SW480 (cell line): ENCODE results near the gene GARNL3.

Experiments used
- DNase-seq: peaks from one replicate; pipeline ENCODE4 v3.0.0-alpha.2; 2016; ENCODE audit warnings: low spot score

The GARNL3 gene

GRCh38 chr9:127386981-127387380, 122.4 kb downstream of the GARNL3 start:
- DNase-seq, result no peak

GRCh38 chr9:127388037-127388855, 123.7 kb downstream of the GARNL3 start:
- DNase-seq, result peak; percentile 99

GRCh38 chr9:127388856-127389238, 124.3 kb downstream of the GARNL3 start:
- DNase-seq, result peak; percentile 68

GRCh38 chr9:127389381-127390247, 125.0 kb downstream of the GARNL3 start:
- no peak for DNase-seq

GRCh38 chr9:127390248-127390545, 125.6 kb downstream of the GARNL3 start:
- no peak for DNase-seq

- DNase-seq, result peak; percentile 82
These were observed 126.0 kb downstream of the GARNL3 start for GRCh38 chr9:127390563-127390962.

- no peak for DNase-seq
These were observed 127.6 kb downstream of the GARNL3 start for GRCh38 chr9:127392166-127392565.

GRCh38 chr9:127392976-127393375, 128.4 kb downstream of the GARNL3 start:
- DNase-seq, result no peak

- no peak for DNase-seq
These were observed 129.1 kb downstream of the GARNL3 start for GRCh38 chr9:127393645-127394044.

GRCh38 chr9:127395497-127396252, 131.1 kb downstream of the GARNL3 start:
- no peak for DNase-seq

- DNase-seq, result no peak
These were observed 131.8 kb downstream of the GARNL3 start for GRCh38 chr9:127396253-127396807.

GRCh38 chr9:127396808-127397645, 132.5 kb downstream of the GARNL3 start, which contains the start of gene SLC2A8:
SLC2A8 (plus strand) TSS chr9:127397169; CDS start chr9:127397231, 62 bp downstream.
- DNase-seq, result peak; percentile 100

GRCh38 chr9:127397646-127398274, 133.2 kb downstream of the GARNL3 start:
- peak; percentile 43 for DNase-seq

- no peak for DNase-seq
These were observed 133.7 kb downstream of the GARNL3 start for GRCh38 chr9:127398275-127398647.

GRCh38 chr9:127398715-127399400, 134.3 kb downstream of the GARNL3 start:
- DNase-seq, result no peak

GRCh38 chr9:127399736-127400269, 135.2 kb downstream of the GARNL3 start:
- DNase-seq, result no peak

- no peak for DNase-seq
These were observed 138.0 kb downstream of the GARNL3 start for GRCh38 chr9:127402401-127403090.

GRCh38 chr9:127403507-127404192, 139.1 kb downstream of the GARNL3 start:
- no peak for DNase-seq

- DNase-seq, result no peak
These were observed 140.1 kb downstream of the GARNL3 start for GRCh38 chr9:127404631-127405030.
